A549 (cell line): ENCODE results near the gene PAK2.

ENCODE experiments used
- HDAC2 ChIP-seq: fragments of 200-600 bp; sonication (generic); IDR thresholded peaks from 2 replicates; pipeline ENCODE4 v1.6.1; 2016
- JUNB ChIP-seq: fragments of >200 bp; sonication (Bioruptor Twin); formaldehyde crosslinking; IDR thresholded peaks from 2 replicates; pipeline ENCODE4 v1.6.1; 2016
- POLR2A ChIP-seq: IDR thresholded peaks from 2 replicates; pipeline ENCODE4 v1.6.1; 2012; ENCODE audit warnings: mild to moderate bottlenecking, low read length
- POLR2AphosphoS2 ChIP-seq: conservative IDR thresholded peaks from 2 replicates; pipeline ENCODE4 v1.6.1; 2012; ENCODE audit warnings: low read length, improper control_type of control experiment, inconsistent platforms
- RAD21 ChIP-seq, 2 experiments: fragments of >200 bp in 1 of 2; sonication (Bioruptor Twin) in 1 of 2; formaldehyde crosslinking in 1 of 2; IDR thresholded peaks in 1 of 2; conservative IDR thresholded peaks in 1 of 2; 2 replicates in 1 of 2; 3 replicates in 1 of 2; pipeline ENCODE4 v1.6.1; 2012 to 2018; ENCODE audit warnings: inconsistent platforms in 1 of 2
- USF2 ChIP-seq: fragments of 450-650 bp; IDR thresholded peaks from 2 replicates; pipeline ENCODE4 v1.6.1; 2014; ENCODE audit warnings: antibody characterized with exemption
- ZFP36 ChIP-seq: fragments of 450-650 bp; IDR thresholded peaks from 2 replicates; pipeline ENCODE4 v1.6.1; 2014; ENCODE audit warnings: borderline replicate concordance; ENCODE audit not compliant: partially characterized antibody
- TF ChIP-seq, protein P1 (sequence below): fragments of >200 bp; sonication (Bioruptor Twin); formaldehyde crosslinking; IDR thresholded peaks from 3 replicates; pipeline ENCODE4 v1.5.1; 2016
- TF ChIP-seq, protein P2 (sequence below): IDR thresholded peaks from 2 replicates; pipeline ENCODE4 v1.6.1; 2012
- TF ChIP-seq, protein P3 (sequence below): fragments of 200-600 bp; sonication (generic); IDR thresholded peaks from 2 replicates; pipeline ENCODE4 v1.6.1; 2016; ENCODE audit warnings: antibody characterized with exemption, mild to moderate bottlenecking, moderate library complexity

GRCh38 chr3:196772102-196772501 lies 32.4 kb downstream of the PAK2 start:
- TF ChIP-seq, protein P1, sequence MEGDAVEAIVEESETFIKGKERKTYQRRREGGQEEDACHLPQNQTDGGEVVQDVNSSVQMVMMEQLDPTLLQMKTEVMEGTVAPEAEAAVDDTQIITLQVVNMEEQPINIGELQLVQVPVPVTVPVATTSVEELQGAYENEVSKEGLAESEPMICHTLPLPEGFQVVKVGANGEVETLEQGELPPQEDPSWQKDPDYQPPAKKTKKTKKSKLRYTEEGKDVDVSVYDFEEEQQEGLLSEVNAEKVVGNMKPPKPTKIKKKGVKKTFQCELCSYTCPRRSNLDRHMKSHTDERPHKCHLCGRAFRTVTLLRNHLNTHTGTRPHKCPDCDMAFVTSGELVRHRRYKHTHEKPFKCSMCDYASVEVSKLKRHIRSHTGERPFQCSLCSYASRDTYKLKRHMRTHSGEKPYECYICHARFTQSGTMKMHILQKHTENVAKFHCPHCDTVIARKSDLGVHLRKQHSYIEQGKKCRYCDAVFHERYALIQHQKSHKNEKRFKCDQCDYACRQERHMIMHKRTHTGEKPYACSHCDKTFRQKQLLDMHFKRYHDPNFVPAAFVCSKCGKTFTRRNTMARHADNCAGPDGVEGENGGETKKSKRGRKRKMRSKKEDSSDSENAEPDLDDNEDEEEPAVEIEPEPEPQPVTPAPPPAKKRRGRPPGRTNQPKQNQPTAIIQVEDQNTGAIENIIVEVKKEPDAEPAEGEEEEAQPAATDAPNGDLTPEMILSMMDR, result no peak
- TF ChIP-seq RAD21 (conservative IDR thresholded peaks at IDR 0.05 in 1 of 2, IDR thresholded peaks at IDR 0.05 in 1 of 2) (no peak), POLR2A (no peak), JUNB (no peak), USF2 (no peak), ZFP36 (no peak), POLR2AphosphoS2 (no peak), HDAC2 (no peak)
- TF ChIP-seq, protein P2, sequence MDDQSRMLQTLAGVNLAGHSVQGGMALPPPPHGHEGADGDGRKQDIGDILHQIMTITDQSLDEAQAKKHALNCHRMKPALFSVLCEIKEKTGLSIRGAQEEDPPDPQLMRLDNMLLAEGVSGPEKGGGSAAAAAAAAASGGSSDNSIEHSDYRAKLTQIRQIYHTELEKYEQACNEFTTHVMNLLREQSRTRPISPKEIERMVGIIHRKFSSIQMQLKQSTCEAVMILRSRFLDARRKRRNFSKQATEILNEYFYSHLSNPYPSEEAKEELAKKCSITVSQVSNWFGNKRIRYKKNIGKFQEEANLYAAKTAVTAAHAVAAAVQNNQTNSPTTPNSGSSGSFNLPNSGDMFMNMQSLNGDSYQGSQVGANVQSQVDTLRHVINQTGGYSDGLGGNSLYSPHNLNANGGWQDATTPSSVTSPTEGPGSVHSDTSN, result no peak
- TF ChIP-seq, protein P3, sequence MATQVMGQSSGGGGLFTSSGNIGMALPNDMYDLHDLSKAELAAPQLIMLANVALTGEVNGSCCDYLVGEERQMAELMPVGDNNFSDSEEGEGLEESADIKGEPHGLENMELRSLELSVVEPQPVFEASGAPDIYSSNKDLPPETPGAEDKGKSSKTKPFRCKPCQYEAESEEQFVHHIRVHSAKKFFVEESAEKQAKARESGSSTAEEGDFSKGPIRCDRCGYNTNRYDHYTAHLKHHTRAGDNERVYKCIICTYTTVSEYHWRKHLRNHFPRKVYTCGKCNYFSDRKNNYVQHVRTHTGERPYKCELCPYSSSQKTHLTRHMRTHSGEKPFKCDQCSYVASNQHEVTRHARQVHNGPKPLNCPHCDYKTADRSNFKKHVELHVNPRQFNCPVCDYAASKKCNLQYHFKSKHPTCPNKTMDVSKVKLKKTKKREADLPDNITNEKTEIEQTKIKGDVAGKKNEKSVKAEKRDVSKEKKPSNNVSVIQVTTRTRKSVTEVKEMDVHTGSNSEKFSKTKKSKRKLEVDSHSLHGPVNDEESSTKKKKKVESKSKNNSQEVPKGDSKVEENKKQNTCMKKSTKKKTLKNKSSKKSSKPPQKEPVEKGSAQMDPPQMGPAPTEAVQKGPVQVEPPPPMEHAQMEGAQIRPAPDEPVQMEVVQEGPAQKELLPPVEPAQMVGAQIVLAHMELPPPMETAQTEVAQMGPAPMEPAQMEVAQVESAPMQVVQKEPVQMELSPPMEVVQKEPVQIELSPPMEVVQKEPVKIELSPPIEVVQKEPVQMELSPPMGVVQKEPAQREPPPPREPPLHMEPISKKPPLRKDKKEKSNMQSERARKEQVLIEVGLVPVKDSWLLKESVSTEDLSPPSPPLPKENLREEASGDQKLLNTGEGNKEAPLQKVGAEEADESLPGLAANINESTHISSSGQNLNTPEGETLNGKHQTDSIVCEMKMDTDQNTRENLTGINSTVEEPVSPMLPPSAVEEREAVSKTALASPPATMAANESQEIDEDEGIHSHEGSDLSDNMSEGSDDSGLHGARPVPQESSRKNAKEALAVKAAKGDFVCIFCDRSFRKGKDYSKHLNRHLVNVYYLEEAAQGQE, result no peak
